HG02642 (cell line): Measurements from ENCODE around the gene EXOSC9.
A peak's percentile ranks its signal among the peaks of the same experiment; 100 is the strongest.
"Not testable (repeated sequence)": the region's sequence is repeated elsewhere in the genome, so short reads cannot be mapped to it uniquely, and the experiment has no call there.

ENCODE experiments used
- ATAC-seq: cut with Tn5 transposase; IDR thresholded peaks from one replicate; pipeline ENCODE4 v1.9.1; 2021; ENCODE audit warnings: mild to moderate bottlenecking; ENCODE audit not compliant: unreplicated experiment, poor library complexity

Gene EXOSC9

GRCh38 chr4:121800961-121801714 is at the start of gene EXOSC9:
Gene EXOSC9 (plus strand): TSS chr4:121801323. CDS start chr4:121801425, 102 bp downstream.
- peak; percentile 89 for ATAC-seq

GRCh38 chr4:121752142-121752541 is 49.0 kb upstream of the EXOSC9 start:
- ATAC-seq: not testable (repeated sequence)

GRCh38 chr4:121758925-121759568 is 42.1 kb upstream of the EXOSC9 start:
- no peak for ATAC-seq

GRCh38 chr4:121760205-121760604 is 40.9 kb upstream of the EXOSC9 start:
- ATAC-seq: no peak

- ATAC-seq: no peak
Measured at GRCh38 chr4:121764303-121764701, 36.8 kb upstream of the EXOSC9 start.

GRCh38 chr4:121764702-121765367 is 36.3 kb upstream of the EXOSC9 start, which contains the start of gene SMIM43:
Gene SMIM43 (minus strand): TSS chr4:121765164. CDS start chr4:121765105, 59 bp downstream.
- ATAC-seq: no peak

GRCh38 chr4:121765368-121765705 is 35.8 kb upstream of the EXOSC9 start:
- no peak for ATAC-seq

GRCh38 chr4:121765971-121766538 is 35.1 kb upstream of the EXOSC9 start:
- ATAC-seq: no peak

GRCh38 chr4:121767166-121767565 is 34.0 kb upstream of the EXOSC9 start:
- no peak for ATAC-seq

- no peak for ATAC-seq
Measured at GRCh38 chr4:121769341-121769740, 31.8 kb upstream of the EXOSC9 start.

GRCh38 chr4:121771869-121772268 is 29.3 kb upstream of the EXOSC9 start:
- no peak for ATAC-seq

GRCh38 chr4:121773883-121774282 is 27.2 kb upstream of the EXOSC9 start:
- ATAC-seq: no peak

- ATAC-seq: no peak
Measured at GRCh38 chr4:121776610-121777401, 24.3 kb upstream of the EXOSC9 start.

GRCh38 chr4:121777625-121778024 is 23.5 kb upstream of the EXOSC9 start:
- ATAC-seq: peak; percentile 63

GRCh38 chr4:121778991-121779628 is 22.0 kb upstream of the EXOSC9 start:
- no peak for ATAC-seq

GRCh38 chr4:121783210-121783609 is 17.9 kb upstream of the EXOSC9 start:
- ATAC-seq: no peak

GRCh38 chr4:121784401-121784800 is 16.7 kb upstream of the EXOSC9 start:
- no peak for ATAC-seq

GRCh38 chr4:121784975-121785374 is 16.1 kb upstream of the EXOSC9 start:
- no peak for ATAC-seq

GRCh38 chr4:121785479-121785878 is 15.6 kb upstream of the EXOSC9 start:
- no peak for ATAC-seq

- ATAC-seq: no peak
Measured at GRCh38 chr4:121786221-121786620, 14.9 kb upstream of the EXOSC9 start.
